Measurements from ENCODE around the gene IGSF22.

IGSF22 gene

GRCh38 chr11:18726040-18726439 is at the start of gene IGSF22:
Gene IGSF22 (minus strand): TSS chr11:18726188. CDS start chr11:18724236, 1,952 bp downstream.
- DNase-seq: no peak

- no peak for DNase-seq
These were observed 48.8 kb upstream of the IGSF22 start for GRCh38 chr11:18774801-18775200.

GRCh38 chr11:18773681-18774080 is 47.7 kb upstream of the IGSF22 start:
- DNase-seq: no peak

GRCh38 chr11:18773104-18773503 is 47.1 kb upstream of the IGSF22 start:
- no peak for DNase-seq

- DNase-seq: no peak
These were observed 46.2 kb upstream of the IGSF22 start for GRCh38 chr11:18772211-18772610.

GRCh38 chr11:18771266-18772035 is 45.5 kb upstream of the IGSF22 start:
- DNase-seq: no peak

- DNase-seq: no peak
These were observed 44.6 kb upstream of the IGSF22 start for GRCh38 chr11:18770479-18771125.

GRCh38 chr11:18769802-18770456 is 43.9 kb upstream of the IGSF22 start:
- no peak for DNase-seq

- DNase-seq: no peak
These were observed 43.0 kb upstream of the IGSF22 start for GRCh38 chr11:18768978-18769377.

- no peak for DNase-seq
These were observed 42.5 kb upstream of the IGSF22 start for GRCh38 chr11:18768472-18768901.

- no peak for DNase-seq
These were observed 40.0 kb upstream of the IGSF22 start for GRCh38 chr11:18766015-18766414.

GRCh38 chr11:18765554-18765953 is 39.6 kb upstream of the IGSF22 start:
- no peak for DNase-seq

GRCh38 chr11:18761741-18762140 is 35.8 kb upstream of the IGSF22 start:
- DNase-seq: no peak

GRCh38 chr11:18761144-18761543 is 35.2 kb upstream of the IGSF22 start:
- no peak for DNase-seq

GRCh38 chr11:18757811-18758210 is 31.8 kb upstream of the IGSF22 start:
- DNase-seq: no peak

- DNase-seq: no peak
These were observed 30.9 kb upstream of the IGSF22 start for GRCh38 chr11:18756889-18757288.

- DNase-seq: no peak
These were observed 28.3 kb upstream of the IGSF22 start for GRCh38 chr11:18754308-18754707.

GRCh38 chr11:18752502-18752901 is 26.5 kb upstream of the IGSF22 start:
- DNase-seq: no peak

GRCh38 chr11:18750944-18751343 is 25.0 kb upstream of the IGSF22 start:
- DNase-seq: no peak

- no peak for DNase-seq
These were observed 23.8 kb upstream of the IGSF22 start for GRCh38 chr11:18749681-18750319.

- DNase-seq: no peak
These were observed 22.9 kb upstream of the IGSF22 start for GRCh38 chr11:18748766-18749365.

GRCh38 chr11:18745251-18745650 is 19.3 kb upstream of the IGSF22 start:
- no peak for DNase-seq

- no peak for DNase-seq
These were observed 18.0 kb upstream of the IGSF22 start for GRCh38 chr11:18743900-18744514.
